NCI-H146 treated with DMSO at 0.1 percent for 48 hours (cell line): ENCODE measurements around the gene GABRB1.
"Not testable (repeated sequence)": the region's sequence is repeated elsewhere in the genome, so short reads cannot be mapped to it uniquely, and the experiment has no call there.

Experiments
- DNase-seq: peaks from one replicate; lab custom pipeline; 2025; ENCODE audit not compliant: unreplicated experiment; lab: John Stamatoyannopoulos, UW

GABRB1 gene

DNA sequence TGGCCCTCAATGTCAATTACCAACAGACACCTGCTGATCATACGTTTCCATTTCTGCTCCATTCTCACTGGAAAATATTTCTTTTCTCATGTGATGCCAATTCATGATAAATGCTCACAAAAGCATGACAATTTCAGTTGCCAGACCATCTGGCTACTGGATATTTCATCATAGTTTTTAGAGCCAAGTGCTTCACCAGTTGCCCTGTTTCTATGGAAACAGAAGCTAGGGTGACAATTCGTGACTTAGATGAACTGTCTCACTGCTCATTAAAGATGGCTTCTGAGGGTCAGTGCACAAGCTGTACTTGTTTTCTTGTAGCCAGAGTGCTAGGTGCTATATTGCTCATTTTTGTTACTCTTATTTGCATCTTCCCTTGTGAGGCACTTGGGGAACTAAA is 247.3 kb downstream of the GABRB1 start:
- DNase-seq = no peak

DNA sequence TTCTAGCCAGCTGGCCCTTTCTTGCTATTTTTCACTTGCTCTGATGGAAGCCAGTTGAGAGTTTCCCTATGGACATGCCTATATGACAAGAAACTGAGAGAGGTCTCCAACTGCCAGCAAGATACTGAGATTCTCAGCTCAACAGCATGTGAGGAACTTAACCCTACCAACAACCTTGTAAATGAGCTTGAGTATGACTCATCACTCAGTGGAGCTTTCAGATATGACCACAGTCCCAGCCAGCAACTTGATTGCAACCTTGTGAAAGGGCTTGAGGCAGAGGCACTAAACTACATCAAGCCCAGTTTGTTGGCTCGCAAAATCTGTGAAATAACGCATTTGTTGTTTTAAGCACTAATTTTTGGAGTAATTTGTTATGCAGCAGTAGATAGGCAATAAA is 256.4 kb downstream of the GABRB1 start:
- DNase-seq = no peak

DNA sequence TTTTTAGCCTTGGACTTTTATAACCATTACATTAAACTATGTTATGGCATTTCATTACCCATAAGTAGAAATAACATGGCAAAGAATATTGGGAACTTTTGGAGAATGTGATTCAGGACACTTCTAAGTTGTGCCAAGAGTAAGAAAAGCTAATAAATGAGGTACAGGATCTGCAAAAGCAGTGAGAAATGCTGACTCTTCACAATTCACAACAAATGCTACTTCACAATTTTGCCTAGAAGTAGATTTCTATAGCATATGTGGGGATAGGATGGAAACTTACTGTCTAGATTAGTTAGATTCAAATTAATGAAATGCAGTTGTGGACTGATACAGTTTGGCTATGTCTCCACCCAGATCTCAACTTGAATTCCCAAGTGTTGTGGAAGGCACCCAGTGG is 258.4 kb downstream of the GABRB1 start:
- no peak for DNase-seq

- DNase-seq = not testable (repeated sequence)
These were observed 259.5 kb downstream of the GABRB1 start for GRCh38 chr4:47290873-47291272.

DNA sequence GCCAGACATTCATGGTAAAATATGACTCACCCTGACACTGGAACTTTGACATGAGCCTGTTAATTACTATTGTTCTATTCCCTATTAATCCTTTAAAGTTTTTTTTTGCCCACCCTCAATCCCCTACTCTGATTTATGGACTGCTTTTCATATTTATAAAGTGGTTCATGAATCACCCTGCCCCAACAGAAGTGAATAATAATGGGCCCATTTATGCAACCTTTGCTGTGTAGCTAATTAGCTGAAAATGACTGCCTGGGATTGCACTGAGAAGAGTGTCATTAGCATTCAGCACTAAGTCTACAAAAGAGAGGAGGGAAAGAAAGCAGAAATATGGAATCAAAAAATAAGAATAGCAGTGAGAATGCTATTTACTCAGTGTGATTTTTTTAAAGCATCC is 277.8 kb downstream of the GABRB1 start:
- DNase-seq = no peak

DNA sequence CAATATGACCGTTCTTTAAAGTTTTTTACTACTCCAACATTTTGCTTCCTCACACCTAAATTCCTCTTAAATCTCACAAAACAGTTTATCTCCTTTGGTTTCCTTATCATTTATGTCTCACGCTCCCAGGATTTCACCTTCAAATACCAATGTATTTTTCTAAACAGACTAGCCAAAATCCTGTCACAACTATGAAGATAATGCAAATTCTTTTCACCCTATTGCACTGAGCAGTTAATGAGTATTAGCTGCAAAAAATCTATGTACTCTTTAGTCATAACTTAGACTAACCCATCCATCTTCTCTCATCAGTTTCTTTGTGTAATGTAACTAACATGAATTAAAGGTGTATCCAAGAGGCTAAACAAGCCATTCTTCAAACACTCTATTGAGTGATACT is 280.8 kb downstream of the GABRB1 start:
- DNase-seq = no peak

- no peak for DNase-seq
These were observed 282.0 kb downstream of the GABRB1 start for GRCh38 chr4:47313384-47313783.

- no peak for DNase-seq
These were observed 284.0 kb downstream of the GABRB1 start for GRCh38 chr4:47315346-47315745.

DNA sequence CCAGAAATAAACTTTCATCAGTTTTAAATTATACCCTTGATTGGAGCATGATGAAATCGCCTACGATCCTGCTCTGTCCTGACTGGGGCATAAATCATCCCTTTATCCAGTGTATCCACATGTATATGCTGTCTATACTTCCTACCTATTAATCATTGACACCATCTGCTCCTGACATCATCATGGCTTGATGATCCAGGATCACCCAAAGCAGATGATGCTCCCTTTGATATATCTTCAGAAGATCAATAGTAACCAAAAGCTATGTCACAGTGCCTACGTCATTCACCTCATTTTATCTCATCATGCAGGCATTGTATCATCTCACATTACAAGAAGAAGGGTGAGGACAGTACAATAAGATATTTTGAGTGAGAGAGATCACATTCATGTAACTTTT is 294.7 kb downstream of the GABRB1 start:
- DNase-seq = no peak

DNA sequence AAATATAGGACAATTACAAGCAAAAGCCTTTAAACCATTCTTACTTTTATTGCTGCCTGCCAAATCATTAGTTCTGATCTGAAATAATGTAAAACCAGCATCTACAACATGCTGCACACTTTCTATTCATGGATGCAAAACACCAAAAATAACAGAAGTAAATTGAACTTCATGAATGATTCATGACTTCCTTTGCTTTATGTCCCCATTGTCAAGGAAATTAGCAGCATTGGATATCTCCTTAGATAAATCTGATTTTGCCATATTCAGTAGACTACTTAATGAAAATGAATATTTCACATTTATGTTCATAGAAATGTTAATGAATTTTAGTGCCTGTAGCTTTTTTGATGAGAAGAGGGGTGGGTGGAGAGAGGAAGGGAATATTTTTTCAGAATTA is 299.5 kb downstream of the GABRB1 start:
- no peak for DNase-seq

DNA sequence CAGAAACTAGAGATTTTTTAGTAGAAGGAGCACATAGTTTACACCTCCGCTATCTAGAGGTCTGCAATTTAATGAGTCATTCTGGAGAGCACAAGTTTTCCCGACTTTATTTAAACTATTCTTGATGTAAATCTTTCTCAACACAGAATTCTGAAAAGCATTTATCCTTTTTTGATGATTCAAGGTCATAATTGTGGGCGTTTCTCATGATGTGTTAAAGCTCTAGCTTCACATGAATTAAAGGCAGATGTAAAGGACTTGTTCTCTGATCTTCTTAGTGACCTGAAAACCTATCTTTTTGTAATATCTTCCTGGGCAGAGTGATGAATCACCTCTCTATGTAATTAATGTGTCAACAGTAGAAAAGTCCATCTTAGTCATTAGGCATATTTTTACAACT is 303.3 kb downstream of the GABRB1 start:
- DNase-seq = no peak

- no peak for DNase-seq
These were observed 306.5 kb downstream of the GABRB1 start for GRCh38 chr4:47337893-47338292.

GRCh38 chr4:47340914-47341313 is 309.5 kb downstream of the GABRB1 start:
- DNase-seq = no peak

DNA sequence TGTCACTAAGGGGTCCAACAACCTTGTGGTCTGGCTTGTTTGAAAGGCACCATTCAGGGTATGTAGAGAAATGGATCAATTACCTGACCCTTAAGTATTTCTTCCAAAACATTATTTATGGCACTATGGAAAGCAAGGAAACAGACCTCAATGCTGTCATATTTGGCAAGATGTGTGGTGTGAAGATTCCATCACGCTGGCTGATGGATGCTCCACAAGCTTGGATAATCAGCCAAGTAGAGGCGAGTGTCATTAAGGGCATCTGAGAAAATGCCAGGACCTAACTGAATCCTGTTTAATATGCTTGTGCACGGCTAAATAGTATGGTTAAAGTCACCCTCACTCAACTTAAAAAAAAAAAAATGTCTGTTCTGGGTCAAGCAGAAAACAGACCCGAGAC is 311.4 kb downstream of the GABRB1 start:
- no peak for DNase-seq

GRCh38 chr4:47349326-47349725 is 318.0 kb downstream of the GABRB1 start:
- no peak for DNase-seq

DNA sequence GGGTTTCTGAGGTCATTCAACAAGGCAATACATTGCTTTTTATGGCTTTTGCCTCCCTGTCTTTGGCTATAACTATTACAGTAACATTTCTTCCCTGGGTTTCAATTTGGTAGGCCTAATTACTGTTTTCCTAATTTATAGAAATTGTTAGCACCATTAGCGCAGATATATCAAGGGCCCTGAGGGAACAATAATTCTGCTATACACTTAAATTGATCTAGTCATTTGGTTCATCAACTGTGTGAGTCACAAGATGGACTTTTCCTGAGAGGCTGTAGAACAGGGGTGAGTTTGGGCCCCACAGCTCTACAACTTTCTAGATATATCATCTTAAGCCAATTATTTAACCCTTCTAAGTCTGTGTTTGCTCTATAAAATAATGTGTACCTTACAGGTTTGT is 324.2 kb downstream of the GABRB1 start:
- no peak for DNase-seq

GRCh38 chr4:47359891-47360290 is 328.5 kb downstream of the GABRB1 start:
- no peak for DNase-seq

GRCh38 chr4:47367761-47368160 is 336.4 kb downstream of the GABRB1 start:
- no peak for DNase-seq

GRCh38 chr4:47368211-47368610 is 336.8 kb downstream of the GABRB1 start:
- DNase-seq = no peak

GRCh38 chr4:47372561-47372960 is 341.2 kb downstream of the GABRB1 start:
- no peak for DNase-seq

DNA sequence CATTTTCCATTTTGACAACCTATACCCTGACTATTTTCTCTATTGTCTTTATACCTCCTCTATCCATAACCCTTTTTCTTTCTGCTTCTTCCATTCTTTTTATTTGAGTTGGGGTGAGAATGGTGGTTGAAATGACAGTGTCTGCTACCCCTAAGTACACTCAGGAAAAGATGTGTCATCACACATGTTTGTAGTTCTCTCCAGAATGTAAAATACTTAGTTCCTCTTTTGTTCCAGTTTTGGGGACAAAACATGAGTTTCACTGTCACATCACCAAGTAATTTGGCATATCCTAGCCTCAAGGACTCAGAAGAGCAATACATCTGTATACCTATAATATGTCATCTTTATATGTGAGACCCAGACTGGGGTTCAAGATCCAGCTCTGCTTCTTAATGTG is 341.8 kb downstream of the GABRB1 start:
- DNase-seq = no peak

GRCh38 chr4:47373709-47374108 is 342.3 kb downstream of the GABRB1 start:
- DNase-seq = no peak

- DNase-seq = no peak
These were observed 343.1 kb downstream of the GABRB1 start for GRCh38 chr4:47374477-47374876.

DNA sequence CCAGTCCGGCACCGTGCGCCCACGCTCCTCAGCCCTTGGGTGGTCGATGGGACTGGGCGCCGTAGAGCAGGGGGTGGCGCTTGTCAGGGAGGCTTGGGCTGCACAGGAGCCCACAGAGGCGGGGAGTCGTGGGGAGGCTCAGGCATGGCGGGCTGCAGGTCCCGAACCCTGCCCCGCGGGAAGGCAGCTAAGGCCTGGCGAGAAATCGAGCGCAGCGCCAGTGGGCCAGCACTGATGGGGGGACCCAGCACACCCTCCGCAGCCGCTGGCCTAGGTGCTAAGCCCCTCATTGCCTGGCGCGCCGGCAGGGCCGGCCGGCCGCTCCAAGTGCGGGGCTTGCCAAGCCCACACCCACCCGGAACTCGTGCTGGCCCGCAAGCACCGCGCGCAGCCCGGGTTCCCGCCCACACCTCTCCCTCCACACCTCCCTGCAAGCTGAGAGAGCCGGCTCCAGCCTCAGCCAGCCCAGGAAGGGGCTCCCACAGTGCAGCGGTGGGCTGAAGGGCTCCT is 346.7 kb downstream of the GABRB1 start:
- not testable (repeated sequence) for DNase-seq
